GM18858 (cell line): Measurements from ENCODE around the gene BCDIN3D.
A peak's percentile ranks its signal among the peaks of the same experiment; 100 is the strongest.
"Not testable (repeated sequence)": the region's sequence is repeated elsewhere in the genome, so short reads cannot be mapped to it uniquely, and the experiment has no call there.

Experiments
- ATAC-seq: cut with Tn5 transposase; IDR thresholded peaks from one replicate; pipeline ENCODE4 v1.9.1; 2021; ENCODE audit not compliant: unreplicated experiment

The BCDIN3D gene, protein sequence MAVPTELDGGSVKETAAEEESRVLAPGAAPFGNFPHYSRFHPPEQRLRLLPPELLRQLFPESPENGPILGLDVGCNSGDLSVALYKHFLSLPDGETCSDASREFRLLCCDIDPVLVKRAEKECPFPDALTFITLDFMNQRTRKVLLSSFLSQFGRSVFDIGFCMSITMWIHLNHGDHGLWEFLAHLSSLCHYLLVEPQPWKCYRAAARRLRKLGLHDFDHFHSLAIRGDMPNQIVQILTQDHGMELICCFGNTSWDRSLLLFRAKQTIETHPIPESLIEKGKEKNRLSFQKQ

DNA sequence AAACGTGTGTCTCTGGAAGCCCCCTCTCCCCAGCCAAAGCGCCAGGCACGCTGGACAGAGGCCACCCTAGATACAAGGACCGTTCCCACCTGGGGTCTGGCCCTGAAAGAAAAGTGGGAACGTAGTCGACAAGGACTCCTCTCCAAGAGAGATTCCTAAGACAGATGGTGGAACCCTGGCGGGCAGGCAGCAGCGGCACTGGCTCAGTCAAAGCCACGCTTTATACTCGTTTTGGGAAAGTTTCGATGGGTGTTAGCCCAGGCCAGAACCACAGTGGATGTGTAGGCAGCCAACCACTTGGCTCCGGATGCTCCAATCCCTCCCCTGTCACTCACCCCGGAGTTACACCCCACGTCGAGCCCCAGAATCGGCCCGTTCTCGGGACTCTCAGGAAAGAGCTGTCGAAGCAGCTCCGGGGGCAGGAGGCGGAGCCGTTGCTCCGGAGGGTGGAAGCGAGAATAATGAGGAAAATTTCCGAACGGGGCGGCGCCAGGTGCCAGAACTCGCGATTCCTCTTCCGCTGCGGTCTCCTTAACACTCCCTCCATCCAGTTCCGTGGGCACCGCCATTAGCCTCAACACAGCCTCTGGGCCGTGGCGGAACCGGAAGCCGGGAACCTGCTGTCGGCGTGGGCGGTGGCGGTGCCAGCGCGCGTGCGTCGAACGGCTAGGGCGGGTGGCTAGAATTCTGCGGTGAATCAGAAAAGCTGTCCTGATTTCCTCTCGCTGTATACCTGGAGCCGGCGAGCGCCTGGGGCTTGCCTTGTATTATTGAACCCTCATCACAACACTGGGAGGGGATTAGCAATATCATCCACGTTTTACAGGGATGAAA is at the start of gene BCDIN3D:
BCDIN3D (minus strand) TSS at position 588 of the 834 bp plus-strand sequence; CDS start at position 569, 19 bp downstream.
- peak; percentile 60 for ATAC-seq

DNA sequence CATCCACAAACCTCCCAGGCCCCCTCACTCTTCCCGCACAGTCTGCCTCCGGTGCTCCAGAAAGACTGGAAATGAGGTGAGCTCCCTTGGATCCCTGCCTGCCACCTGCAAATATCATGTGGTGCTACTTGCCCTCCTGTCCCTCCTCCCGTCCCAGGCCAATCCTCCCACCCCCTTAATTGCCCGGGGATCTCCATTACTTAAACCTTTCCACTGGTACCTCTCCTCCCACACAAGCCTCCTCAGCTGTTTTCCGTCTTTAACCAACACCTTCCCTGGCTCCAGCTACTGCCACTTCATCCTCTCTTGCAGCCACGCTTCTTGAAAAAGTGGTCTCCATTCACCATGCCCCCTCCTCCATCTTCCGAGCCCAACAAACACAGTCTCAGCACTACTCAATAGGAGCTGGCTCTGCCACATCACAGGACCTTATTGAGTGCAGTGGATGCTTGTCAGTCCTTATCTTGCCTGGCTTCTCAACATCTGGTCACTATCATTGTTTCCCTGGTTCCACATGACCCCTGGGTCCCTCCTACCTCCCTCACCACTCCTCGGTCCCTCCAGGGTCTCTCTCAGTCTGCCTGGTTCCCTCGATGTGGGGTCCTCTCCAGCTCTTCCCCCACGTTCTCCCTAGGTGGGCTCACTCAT is 49.3 kb upstream of the BCDIN3D start:
- no peak for ATAC-seq

DNA sequence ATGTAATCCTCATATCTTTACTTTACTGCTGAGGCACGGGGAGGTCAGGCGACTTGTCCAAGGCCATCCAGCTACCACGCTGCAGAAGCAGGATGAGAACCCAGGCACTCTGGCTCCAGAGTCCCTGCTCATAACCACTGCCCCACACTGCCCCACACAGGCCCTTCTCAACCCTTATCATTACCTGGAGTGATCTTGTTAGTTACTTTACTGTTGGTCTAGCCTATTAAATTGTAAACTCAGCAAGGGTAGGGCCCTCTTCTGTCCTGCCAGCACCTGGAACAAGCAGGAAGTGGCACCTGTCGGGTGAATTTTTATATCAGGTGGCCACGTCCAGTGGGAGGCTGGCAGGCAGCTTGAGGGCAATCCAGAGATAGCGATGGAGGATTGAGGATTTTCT is 48.6 kb upstream of the BCDIN3D start:
- no peak for ATAC-seq

DNA sequence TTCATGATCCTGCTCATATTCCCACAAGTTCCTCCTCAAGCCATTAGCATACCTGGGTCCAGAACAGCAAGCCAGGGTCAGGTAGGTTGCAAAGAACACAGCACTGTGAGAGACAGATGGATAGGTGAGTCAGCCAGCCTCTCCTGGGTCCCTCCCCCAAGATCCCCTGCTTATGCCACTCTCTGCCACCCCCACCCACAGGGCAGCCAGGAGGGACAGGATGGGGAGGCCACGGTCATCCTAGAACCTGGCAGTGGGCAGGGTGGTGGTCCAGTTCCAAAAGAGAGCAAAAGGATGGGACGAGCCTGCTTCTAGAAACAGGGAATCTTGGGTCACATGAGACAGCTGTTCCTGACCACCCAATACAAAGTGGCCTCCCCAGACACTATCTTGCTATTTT is 48.1 kb upstream of the BCDIN3D start:
- ATAC-seq: no peak

DNA sequence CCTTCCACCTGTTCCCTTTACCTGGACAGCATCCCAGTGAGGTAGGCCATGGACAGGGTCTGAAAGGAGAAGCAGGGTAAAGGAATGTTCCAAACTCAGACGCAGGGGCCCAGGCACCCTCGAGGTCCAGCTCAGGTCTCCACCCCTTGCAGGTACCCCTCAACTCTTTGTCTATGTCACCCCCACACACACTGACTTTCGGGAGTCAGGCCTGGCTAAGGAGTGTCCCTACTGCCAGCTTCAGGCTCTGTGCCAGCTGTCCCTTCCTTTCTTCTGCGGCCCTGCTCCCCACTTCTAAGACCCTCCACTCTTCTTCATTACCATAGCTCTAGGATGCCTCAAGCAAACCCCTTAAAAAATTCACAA is 47.2 kb upstream of the BCDIN3D start:
- no peak for ATAC-seq

DNA sequence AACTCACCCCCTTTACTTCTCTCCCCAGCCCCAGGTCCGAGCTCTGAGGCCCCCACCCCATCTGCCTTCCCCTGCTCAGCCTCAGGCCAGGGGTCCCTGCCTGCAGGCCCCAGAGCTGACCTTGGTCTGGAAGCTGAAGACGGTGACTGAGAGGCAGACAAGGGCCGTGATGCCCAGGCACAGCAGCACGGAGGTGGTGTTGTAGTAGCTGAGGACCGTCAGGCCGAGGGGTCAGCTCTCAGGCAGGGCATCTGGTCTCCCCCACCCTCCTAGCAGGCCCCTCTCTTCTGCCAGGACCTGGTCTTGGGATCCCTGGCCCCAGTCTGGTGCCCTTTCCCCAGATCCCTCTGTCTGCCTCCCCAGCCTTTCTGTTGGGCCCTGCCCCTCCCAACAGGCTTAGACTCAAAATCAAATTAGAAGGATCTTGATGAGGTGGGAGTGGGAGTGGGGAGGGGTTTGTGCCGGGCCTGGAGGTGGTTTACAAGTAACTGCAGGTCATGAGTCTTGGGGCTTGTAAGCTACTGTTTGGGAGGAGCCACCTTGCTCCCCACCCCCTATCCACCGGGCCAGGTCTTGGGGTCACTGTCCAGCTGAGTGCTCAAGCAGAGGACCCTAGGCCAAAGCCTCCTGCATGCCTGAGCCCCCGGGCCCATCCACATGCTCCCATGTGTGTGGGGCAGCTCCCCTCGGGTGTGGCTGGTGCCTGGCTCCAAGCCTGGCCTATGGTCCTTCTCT is 46.6 kb upstream of the BCDIN3D start:
- ATAC-seq: no peak

DNA sequence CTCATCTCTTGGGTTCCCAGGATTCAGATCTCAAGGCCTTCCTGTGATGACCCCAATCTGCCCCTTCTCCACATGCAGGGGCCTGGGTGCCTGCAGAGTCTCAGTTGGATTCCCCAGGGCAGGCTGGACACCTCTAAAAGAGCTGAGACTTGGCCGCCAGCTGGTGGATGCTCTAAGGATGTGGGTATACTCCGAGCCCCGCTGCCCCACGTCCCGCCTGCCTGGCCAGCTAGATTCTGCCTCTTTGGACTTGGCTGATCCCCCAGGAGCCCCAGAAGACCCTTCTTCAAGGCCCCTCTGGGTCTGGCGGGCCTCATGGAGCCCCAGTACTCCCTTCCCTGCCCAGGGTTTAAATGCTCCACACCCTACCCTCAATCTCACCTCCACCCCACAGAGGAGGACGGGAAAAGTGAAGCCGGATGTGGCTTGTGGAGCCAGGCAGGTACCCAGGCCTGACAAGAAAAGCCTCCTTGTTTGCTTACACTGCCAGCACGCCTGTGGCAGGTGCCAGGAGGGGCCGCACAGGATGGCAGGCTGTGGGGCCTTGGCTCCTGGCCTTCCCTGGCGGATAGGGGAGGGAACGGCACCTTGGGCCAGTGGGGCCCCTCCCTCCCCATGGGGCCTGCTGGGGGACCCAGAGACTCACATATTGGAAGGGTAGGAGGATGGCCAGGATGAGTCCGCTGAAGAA is 45.7 kb upstream of the BCDIN3D start:
- ATAC-seq: no peak

DNA sequence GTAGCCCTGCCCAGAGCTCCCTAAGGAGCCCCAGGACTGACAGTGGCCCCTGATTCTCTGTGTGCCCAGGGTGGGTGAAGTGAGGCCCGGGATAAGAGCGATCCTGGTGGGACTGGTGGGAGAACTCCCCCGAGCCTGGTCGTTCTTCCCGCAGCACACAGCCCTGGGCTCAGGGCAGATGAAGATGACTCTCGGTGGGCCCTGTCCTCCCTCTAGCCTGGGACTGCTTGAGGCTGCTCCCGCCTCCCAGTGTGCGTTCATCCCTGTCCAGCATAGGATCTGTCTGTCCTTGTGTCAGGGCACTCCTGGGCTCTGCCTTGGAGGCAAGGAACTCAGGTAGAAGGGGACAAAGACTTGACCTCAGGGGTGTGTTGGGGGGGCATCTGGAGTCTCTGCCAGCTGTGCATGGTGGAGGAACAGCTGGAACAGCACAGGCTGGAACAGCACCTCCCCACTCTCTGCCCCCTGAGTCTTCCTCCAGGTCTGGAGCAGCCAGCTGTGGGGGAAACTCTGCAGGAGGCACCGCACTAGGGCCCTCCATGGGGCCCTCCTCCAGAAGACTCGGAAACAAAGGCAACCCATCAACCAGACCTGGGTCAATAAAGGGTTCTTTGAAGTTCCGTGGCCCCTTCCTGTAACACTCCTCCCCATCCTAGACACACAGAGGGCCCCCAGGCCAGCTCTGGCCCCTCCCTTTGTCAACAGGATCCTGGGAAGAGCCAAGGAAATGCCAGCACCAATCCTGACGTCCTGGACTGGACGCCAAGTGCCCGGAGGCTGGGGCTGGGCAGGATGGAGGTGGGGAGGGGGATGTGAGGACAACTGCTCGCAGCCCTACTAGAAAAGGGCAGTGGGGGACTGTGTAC is 44.9 kb upstream of the BCDIN3D start:
- ATAC-seq: no peak

DNA sequence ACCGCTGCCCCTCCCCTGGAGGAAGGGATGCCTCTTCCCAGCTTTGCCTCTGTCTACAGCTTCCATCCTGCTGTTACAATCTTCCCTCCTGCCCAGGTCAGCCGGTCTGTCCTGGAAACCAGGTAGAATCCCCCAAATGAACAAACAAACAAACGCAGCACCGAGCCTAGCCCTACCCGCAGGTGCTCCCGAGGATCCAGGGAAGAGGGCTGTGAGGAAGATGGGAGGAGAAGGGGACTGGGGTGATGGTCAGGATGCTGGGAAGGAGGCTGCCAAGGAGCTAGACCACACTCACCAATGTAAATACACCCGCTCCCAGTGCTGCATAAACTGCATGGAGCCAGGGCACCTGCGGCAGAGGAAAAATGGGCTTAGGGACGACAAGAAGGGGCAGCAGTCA is 44.2 kb upstream of the BCDIN3D start:
- no peak for ATAC-seq

DNA sequence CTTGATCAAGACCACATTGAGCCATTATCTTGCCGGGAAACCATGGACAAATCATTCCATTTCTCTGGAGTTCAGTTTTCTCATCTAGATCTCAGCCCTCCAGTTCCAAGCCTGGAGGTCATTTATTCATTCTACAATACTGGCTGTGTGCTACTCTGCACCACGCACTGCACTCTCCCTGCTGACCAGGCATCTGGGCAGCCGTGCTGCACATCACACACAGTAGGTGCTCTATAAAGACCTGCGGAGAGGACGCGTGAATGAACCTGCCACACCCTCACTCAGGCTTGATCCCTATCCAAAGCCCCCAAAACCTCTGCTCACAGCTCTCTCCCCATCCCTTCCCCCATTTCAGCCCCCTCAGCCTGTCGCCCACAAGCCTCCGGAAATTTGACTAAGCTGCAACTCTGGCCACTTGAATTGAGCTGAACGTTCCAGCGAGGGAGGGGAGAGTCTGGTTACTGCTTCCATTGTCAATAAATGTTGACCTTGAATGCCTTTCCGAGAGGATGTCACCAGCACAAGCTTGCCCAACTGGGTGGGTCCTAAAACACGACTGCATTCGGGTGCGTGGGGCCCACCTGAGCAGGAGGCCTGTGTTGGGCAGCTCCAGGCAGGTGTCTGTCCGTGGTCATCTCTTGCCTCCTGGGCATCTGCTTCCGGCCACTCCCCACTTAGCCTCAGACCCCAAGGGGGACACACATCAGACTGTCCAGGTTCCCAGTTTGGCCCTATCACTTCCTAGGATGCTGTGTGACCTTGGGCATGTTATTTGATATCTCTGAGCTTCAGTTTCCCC is 43.0 kb upstream of the BCDIN3D start:
- no peak for ATAC-seq

DNA sequence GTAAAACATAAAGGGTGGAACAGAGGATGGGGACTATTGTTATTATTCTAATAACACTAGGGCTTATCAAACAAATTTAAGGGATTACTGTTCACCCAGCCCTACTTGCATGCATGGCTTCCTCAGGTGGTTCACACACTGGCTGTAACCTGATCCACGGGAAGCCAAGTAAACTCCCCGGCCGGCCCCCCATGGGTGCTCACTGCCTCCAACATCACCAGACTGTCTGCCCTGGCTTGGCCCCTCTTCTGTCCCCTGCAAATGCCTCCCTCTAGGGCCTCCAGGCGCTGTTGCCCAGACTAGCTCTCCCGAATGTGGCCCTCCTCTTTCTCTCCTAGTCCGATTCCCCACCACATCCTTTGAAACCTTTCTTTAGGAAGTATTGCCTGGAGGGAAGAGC is 42.2 kb upstream of the BCDIN3D start:
- no peak for ATAC-seq

DNA sequence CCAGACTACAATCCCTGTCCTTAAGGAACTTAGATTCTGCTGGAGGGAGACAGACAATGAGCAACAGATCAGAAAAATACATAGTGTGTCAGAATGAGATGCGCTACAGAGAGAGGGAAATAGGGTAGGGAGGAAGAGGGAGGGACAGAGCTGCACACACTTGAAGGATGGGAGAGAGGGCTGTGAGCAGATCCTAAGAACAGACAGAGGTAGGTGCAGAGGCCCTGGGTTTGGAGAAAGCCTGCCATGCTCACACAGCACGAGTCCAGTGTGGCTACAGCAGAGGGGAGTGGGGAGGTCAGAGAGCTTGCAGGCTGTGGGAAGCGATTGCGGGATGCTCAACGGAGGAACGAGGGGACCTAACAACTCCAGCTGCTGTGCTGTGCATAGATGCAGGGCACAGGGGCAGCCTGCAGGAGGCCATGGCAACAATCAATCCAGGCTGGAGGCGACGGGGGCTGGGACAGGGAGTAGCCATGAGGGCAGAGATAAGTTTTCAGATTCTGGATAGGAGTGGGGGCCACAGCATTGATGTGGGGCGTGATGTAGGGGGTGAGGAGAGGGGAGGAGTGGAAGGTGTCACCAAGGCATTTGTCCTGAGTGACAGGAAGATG is 40.1 kb upstream of the BCDIN3D start:
- no peak for ATAC-seq

DNA sequence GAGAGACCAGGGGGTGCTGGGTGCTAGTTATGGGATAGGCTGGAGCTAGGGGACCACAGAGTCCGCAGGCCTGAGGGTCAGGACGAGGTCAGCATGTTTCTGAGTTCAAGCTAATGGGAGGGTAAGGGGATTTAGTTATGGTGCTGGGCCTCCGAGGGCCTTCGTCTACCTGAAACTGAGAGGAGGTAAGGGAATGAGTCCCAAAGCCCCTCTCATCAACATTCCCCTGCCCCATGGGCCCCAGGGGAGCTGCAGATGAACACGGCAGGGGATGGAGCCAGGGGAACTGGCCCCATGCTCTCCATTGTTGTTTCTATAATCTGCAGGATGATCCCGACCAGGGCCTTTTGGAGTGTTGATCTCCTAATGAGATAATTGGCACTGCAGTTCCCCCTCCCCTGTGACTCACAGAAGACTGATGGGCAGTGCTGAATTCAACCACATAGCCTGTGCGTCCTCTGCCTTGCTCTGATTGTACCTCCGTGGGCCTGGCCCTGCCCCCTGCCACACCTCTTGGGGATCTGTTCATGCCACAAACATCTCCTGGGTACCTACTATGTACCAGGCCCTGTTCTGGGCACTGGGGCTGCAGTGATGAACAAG is 39.4 kb upstream of the BCDIN3D start:
- no peak for ATAC-seq

DNA sequence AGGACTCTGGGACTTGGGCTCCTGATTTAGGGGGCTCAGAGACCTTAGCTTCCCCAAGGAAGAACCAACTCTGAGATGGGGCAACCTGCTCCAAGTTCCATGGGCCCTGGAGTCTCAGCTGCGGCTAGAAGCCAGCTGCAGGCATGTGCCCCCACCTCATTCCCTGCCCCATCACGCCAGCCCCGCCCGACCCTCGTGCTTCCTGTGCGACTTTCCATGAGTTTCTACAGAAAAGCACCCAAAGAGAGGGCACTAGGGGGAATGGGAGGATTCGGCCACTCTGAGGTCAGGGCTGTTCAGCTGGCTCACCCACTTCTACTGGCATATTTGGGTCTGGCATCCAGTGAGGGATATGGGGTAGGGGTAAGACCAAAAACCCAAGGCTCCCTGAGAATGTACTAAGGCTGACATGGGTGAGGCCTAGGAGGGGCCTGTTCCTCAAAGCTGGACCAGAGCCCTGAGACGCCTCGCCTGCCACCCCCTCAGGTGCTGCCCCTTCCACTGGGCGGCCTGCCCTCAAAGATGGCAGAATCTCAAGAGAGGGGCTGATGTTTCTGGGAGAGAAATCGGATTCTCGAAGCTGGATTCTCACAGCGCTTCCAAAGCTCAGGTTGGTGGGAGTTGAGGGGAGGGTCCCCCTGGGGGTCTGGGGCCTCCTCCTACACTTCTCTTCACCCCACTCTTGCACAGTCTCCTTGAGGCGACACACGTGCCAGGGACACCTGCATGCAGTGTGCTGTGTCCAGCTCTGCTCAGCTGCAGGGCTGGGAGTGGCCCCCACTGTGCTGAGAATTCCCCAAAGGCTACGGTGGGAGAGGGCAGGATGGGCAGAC is 38.7 kb upstream of the BCDIN3D start:
- no peak for ATAC-seq

DNA sequence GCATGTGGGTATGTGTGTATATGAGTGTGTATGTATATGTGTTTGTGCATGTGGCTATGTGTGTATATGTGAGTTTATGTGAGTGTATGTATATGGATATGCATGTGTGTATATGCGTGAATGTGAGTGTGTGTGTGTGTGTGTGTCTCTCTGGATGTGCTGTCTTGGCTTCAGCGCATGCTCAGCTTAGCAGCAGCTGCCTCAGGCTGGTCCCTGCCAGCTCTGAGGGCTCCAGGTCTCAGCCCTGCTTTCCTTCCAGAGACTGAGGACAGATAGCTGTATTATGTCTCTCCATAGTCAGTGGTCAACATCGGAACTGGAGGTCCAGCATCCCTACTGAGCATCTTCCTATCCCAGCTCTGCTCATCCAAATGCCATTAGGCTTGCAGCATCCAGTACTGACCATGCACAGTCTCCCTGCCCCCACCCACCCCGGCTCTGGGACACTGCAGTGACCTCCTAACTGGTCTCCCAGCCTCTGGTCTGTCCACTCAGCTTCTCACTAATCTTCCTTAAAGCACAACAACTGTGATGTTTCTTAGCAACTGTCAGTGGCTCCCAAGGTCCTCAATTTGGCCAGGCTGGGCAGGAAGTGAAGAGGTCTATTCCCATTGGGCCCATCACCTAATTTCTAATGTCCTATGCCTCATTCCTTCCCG is 38.0 kb upstream of the BCDIN3D start:
- ATAC-seq: no peak

DNA sequence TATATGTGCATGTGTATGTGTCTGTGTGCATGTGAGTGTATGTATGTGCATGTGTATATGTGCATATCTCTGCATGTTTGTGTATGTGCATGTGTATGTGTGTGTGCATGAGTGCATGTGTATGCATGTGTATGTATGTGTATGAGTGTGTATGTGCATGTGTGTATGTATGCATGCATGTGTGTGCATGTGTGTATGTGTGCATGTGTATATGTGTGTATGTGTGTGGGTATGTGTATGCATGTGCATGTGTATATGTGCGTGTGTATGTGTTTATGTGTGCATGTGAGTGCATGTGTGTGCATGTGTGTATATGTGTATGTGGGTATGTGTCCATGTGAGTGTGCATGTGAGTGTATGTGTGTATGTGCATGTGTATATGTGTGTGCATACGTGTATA is 36.2 kb upstream of the BCDIN3D start:
- not testable (repeated sequence) for ATAC-seq

DNA sequence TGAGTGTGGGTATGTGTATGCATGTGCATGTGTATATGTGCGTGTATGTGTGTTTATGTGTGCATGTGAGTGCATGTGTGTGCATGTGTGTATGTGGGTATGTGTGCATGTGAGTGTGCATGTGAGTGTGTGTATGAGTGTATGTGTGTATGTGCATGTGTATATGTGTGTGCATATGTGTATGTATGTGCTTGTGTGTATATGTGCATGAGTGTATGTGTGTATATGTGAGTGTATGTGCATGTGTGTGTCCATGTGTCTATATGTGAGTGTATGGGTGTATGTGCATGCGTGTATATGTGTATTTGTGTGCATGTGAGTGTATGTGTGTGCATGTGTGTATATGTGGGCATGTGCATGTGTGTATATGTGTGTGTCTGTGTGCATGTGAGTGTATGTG is 35.1 kb upstream of the BCDIN3D start:
- ATAC-seq: no peak
